ENCODE results near the gene WWC2. TPM values are rescaled to one million over a fixed set of nuclear protein-coding genes. Genes with fewer than 3 reads are reported as not detected.
"Not testable (repeated sequence)": the region's sequence is repeated elsewhere in the genome, so short reads cannot be mapped to it uniquely, and the experiment has no call there.

WWC2 gene
- total and polyA plus RNA-seq, 4 experiments from 2014 or later: 2.3 to 7.6 (median 5.2) TPM

DNA sequence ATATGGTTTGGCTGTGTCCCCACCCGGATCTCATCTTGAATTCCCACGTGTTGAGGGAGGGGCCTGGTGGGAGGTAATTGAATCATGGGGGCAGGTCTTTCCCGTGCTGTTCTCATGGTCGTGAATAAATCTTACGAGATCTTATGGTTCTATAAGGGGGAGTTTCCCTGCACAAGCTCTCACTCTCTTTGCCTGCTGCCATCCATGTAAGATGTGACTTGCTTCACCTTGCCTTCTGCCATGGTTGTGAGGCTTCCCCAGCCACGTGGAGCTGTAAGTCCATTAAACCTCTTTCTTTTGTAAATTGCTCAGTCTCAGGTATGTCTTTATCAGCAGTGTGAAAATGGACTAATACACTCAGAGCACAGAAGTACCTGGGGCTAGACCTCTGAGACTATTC lies 227.3 kb downstream of the WWC2 start:
- intact Hi-C loops (cut with micrococcal nuclease); H3K4me3 ChIP-seq (ENCODE audit: low read length in 2 of 2); H3K27me3 Mint-ChIP-seq; H3K27ac Mint-ChIP-seq; H3K4me1 ChIP-seq (ENCODE audit: insufficient read depth, low read length); POLR2A ChIA-PET (ENCODE audit: partially characterized antibody); H3K36me3 Mint-ChIP-seq; H3K27ac ChIP-seq (ENCODE audit: low read depth, low read length); DNase-seq; CTCF ChIA-PET (ENCODE audit: partially characterized antibody); H3K27me3 ChIP-seq (ENCODE audit: insufficient read depth, low read length); H3K4me3 Mint-ChIP-seq; H3K4me1 Mint-ChIP-seq; H3K36me3 ChIP-seq (ENCODE audit: insufficient read depth, low read length); H3K9me3 ChIP-seq (ENCODE audit: control insufficient read depth in 1 of 2, low read length in 2 of 2): not testable (repeated sequence)
- H3K9me3 Mint-ChIP-seq: peaks cover 0 to 10% (median 0%) of the 10 kb centered on the region in 8 donors

DNA sequence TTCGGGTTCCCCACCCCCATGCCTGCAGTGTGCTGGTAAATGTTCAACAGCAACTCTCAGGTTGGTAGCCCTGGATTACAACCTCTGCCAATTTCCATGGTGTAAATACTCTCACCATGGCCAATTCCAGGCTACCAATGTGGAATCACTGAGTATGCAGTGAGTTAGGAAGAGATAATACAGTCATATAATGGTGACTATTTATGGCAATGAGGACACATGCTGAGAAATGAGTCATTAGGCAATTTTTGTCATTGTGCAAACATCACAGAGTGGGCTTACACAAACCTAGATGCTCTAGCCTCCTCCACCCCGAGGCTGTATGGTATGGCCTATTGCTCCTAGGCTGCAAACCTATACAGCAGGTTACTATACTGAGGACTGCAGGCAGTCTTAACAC lies 227.8 kb downstream of the WWC2 start:
- Histone ChIP-seq H3K4me3 (ENCODE audit: low read length in 2 of 2) (no peak overlapping the region), H3K36me3 (ENCODE audit: insufficient read depth, low read length) (no peaks in the 10 kb centered on the region), H3K4me1 (ENCODE audit: insufficient read depth, low read length) (no peaks in the 10 kb centered on the region), H3K27ac (ENCODE audit: low read depth, low read length) (no peak overlapping the region), H3K9me3 (ENCODE audit: control insufficient read depth in 1 of 2, low read length in 2 of 2) (no peaks in the 10 kb centered on the region), H3K27me3 (ENCODE audit: insufficient read depth, low read length) (no peaks in the 10 kb centered on the region)
- POLR2A ChIA-PET (ENCODE audit: partially characterized antibody): no interaction called here
- peaks cover 0 to 10% (median 0%) of the 10 kb centered on the region in 8 donors for H3K9me3 Mint-ChIP-seq
- no peak overlapping the region for H3K4me3 Mint-ChIP-seq
- peaks cover 0 to 4% (median 1%) of the 10 kb centered on the region in 4 donors for H3K4me1 Mint-ChIP-seq
- peaks cover 2 to 8% of the 10 kb centered on the region in 2 donors for H3K27me3 Mint-ChIP-seq
- no peak overlapping the region for H3K27ac Mint-ChIP-seq
- no peak for DNase-seq
- CTCF ChIA-PET (ENCODE audit: partially characterized antibody): no interaction called here
- intact Hi-C loops (cut with micrococcal nuclease): no loop called here
- peaks cover 0 to 5% of the 10 kb centered on the region in 2 donors for H3K36me3 Mint-ChIP-seq

DNA sequence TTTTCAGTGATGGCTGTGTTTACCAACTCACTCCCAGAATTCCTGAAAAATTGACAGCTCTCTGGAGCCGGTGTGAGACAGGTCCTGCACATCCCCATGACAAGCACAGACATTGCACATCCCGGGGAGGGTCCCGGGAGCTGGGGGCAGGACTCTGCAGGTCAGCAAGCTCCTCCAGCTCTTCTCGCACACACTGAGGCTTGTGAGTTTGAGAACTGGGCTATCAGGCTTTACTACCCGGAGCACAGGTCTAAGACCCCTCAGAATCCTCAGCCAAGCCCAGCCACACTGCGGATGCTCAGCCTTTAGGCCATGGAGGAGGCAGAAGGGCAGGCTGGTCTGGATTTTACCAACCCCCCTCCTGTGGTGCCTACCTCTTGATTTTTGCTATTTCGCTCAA lies 228.8 kb downstream of the WWC2 start:
- no peaks in the 10 kb centered on the region for H3K36me3 ChIP-seq (ENCODE audit: insufficient read depth, low read length)
- no peak overlapping the region for H3K27ac Mint-ChIP-seq
- no peaks in the 10 kb centered on the region for H3K4me1 ChIP-seq (ENCODE audit: insufficient read depth, low read length)
- H3K27ac ChIP-seq (ENCODE audit: low read depth, low read length): no peak overlapping the region
- H3K9me3 Mint-ChIP-seq: peaks cover 0 to 10% (median 0%) of the 10 kb centered on the region in 8 donors
- peaks cover 0 to 3% (median 0%) of the 10 kb centered on the region in 4 donors for H3K4me1 Mint-ChIP-seq
- no peak for DNase-seq
- ChIA-PET POLR2A (ENCODE audit: partially characterized antibody) (no interaction called here), CTCF (ENCODE audit: partially characterized antibody) (interaction anchor here (0.5 kb wide), 1 partner anchor 78 kb away, joined by 3 read pairs; no protein-coding TSS in a partner anchor)
- H3K9me3 ChIP-seq (ENCODE audit: control insufficient read depth in 1 of 2, low read length in 2 of 2): no peaks in the 10 kb centered on the region
- no peak overlapping the region for H3K4me3 Mint-ChIP-seq
- H3K36me3 Mint-ChIP-seq: peaks cover 0 to 5% of the 10 kb centered on the region in 2 donors
- intact Hi-C loops (cut with micrococcal nuclease): no loop called here
- H3K27me3 Mint-ChIP-seq: peaks cover 3 to 11% of the 10 kb centered on the region in 2 donors
- H3K4me3 ChIP-seq (ENCODE audit: low read length in 2 of 2): no peak overlapping the region
- no peaks in the 10 kb centered on the region for H3K27me3 ChIP-seq (ENCODE audit: insufficient read depth, low read length)

DNA sequence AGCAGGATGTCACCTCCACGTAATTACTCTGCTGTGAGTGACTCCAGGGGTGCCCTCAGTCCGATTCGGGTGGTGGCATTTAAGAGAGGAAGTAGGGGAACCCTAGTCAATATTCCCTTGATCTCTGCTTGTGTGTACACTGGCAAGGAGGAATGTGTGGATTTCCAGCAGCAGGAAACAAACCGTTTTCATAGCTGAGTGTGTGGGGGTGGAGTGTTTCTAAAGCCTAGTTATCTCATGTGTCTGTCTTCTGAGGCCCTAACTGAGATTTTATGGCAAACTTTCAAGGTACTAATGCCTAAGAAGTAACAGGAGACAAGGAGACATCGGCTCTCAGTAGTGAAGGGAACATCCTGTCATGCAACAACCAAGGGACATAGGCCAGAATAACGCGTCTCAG lies 229.8 kb downstream of the WWC2 start:
- Mint-ChIP-seq H3K36me3 (peaks cover 0 to 5% of the 10 kb centered on the region in 2 donors), H3K4me3 (no peak overlapping the region), H3K27me3 (peaks cover 4 to 12% of the 10 kb centered on the region in 2 donors), H3K9me3 (peaks cover 0 to 10% (median 0%) of the 10 kb centered on the region in 8 donors), H3K4me1 (peaks cover 0 to 3% (median 0%) of the 10 kb centered on the region in 4 donors), H3K27ac (no peak overlapping the region)
- Histone ChIP-seq H3K36me3 (ENCODE audit: insufficient read depth, low read length) (no peaks in the 10 kb centered on the region), H3K27me3 (ENCODE audit: insufficient read depth, low read length) (no peaks in the 10 kb centered on the region), H3K4me3 (ENCODE audit: low read length in 2 of 2) (no peak overlapping the region), H3K4me1 (ENCODE audit: insufficient read depth, low read length) (no peaks in the 10 kb centered on the region), H3K27ac (ENCODE audit: low read depth, low read length) (no peak overlapping the region), H3K9me3 (ENCODE audit: control insufficient read depth in 1 of 2, low read length in 2 of 2) (no peaks in the 10 kb centered on the region)
- intact Hi-C loops (cut with micrococcal nuclease): no loop called here
- CTCF ChIA-PET (ENCODE audit: partially characterized antibody): no interaction called here
- no peak for DNase-seq
- POLR2A ChIA-PET (ENCODE audit: partially characterized antibody): no interaction called here

DNA sequence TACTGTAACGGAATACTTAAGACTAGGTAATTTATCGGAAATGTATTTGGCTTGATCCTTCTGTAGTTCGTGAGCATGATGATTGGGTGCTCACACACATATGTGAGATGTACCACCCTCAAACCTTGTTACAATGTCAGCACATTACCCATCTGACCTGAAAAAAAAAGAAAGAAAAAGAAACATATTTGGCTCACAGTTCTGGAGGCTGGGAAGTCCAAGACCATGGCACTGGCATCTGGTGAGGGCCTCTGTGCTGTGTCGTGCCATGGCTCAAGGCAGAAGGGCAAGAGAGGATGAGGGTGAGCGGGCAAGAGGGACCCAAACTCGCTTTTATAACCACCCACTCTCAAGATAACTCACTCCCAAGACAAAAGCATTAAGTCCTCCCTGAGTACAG lies 230.2 kb downstream of the WWC2 start:
- Mint-ChIP-seq H3K27me3 (peaks cover 4 to 15% of the 10 kb centered on the region in 2 donors), H3K27ac (no peak overlapping the region), H3K4me1 (peaks cover 0 to 3% (median 0%) of the 10 kb centered on the region in 4 donors), H3K36me3 (peaks cover 0 to 5% of the 10 kb centered on the region in 2 donors), H3K4me3 (no peak overlapping the region), H3K9me3 (peaks cover 0 to 10% (median 0%) of the 10 kb centered on the region in 8 donors)
- DNase-seq: no peak
- H3K27ac ChIP-seq (ENCODE audit: low read depth, low read length): no peak overlapping the region
- H3K4me1 ChIP-seq (ENCODE audit: insufficient read depth, low read length): no peaks in the 10 kb centered on the region
- ChIA-PET CTCF (ENCODE audit: partially characterized antibody) (no interaction called here), POLR2A (ENCODE audit: partially characterized antibody) (no interaction called here)
- no peaks in the 10 kb centered on the region for H3K27me3 ChIP-seq (ENCODE audit: insufficient read depth, low read length)
- no peaks in the 10 kb centered on the region for H3K9me3 ChIP-seq (ENCODE audit: control insufficient read depth in 1 of 2, low read length in 2 of 2)
- H3K36me3 ChIP-seq (ENCODE audit: insufficient read depth, low read length): no peaks in the 10 kb centered on the region
- intact Hi-C loops (cut with micrococcal nuclease): no loop called here
- H3K4me3 ChIP-seq (ENCODE audit: low read length in 2 of 2): no peak overlapping the region

DNA sequence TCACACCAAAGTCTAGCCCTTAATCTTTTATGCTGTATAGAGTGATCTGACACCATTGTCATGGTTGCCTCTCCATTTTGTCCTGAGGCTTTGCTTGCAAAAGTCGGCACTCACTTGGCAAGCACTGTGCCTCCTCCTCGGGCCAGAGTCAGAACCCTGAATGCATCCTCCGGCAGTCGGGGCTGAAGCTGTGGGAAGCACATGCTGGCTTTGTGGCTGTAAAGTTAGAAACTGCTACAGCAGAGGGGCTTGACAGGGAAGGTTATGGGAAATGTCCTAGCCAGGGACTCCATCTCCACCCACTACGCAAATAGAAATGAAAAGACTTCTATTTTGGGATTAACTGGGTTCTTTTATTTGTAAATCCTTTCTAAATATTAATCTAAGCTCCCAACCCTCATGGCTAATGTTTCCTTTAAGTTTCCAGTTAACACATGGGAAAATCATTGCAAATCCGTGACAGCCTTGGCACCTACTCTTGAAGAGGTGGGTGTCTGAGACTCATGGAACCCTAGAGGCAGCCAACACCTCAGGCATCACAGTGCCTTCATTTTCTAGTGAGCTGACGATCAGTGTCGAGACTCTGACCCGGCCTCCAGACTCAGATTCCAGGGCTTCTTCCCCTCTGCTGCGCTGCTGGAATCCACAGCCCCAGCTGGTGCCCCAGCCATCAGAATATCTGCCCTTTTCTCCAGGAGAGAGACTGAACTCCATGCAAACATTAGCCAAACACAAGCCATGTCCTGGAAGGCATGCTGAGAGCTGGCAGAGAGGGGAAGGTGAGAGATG lies 231.1 kb downstream of the WWC2 start:
- Histone ChIP-seq H3K9me3 (ENCODE audit: control insufficient read depth in 1 of 2, low read length in 2 of 2) (no peaks in the 10 kb centered on the region), H3K4me1 (ENCODE audit: insufficient read depth, low read length) (no peaks in the 10 kb centered on the region), H3K36me3 (ENCODE audit: insufficient read depth, low read length) (no peaks in the 10 kb centered on the region), H3K4me3 (ENCODE audit: low read length in 2 of 2) (no peak overlapping the region), H3K27ac (ENCODE audit: low read depth, low read length) (no peak overlapping the region), H3K27me3 (ENCODE audit: insufficient read depth, low read length) (no peaks in the 10 kb centered on the region)
- Mint-ChIP-seq H3K9me3 (peaks cover 0 to 10% (median 0%) of the 10 kb centered on the region in 8 donors), H3K27ac (no peak overlapping the region), H3K4me3 (no peak overlapping the region), H3K27me3 (peaks cover 4 to 15% of the 10 kb centered on the region in 2 donors), H3K36me3 (peaks cover 0 to 5% of the 10 kb centered on the region in 2 donors), H3K4me1 (peaks cover 0 to 3% (median 0%) of the 10 kb centered on the region in 4 donors)
- ChIA-PET CTCF (ENCODE audit: partially characterized antibody) (no interaction called here), POLR2A (ENCODE audit: partially characterized antibody) (no interaction called here)
- no peak for DNase-seq
- intact Hi-C loops (cut with micrococcal nuclease): no loop called here

DNA sequence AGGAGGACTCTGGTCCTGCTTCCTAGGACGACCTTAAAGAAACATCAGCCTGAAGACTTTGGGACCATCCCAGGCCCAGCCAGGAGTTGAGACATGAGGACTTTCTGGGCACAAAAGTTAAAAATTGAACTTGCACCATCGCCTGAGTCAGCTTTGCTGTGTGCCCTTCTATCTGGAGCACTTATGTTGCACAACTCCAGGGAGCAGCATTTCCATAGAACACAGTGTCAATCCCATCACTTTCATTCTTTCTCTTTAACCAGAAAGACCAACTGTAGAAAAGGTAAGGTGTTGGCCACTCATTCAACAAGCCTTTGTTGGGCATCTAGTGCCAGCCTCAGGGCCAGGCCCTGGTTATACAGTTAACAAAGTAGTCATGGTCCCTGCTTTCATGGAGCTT lies 231.8 kb downstream of the WWC2 start:
- intact Hi-C loops (cut with micrococcal nuclease): no loop called here
- H3K27ac ChIP-seq (ENCODE audit: low read depth, low read length): no peak overlapping the region
- Mint-ChIP-seq H3K4me1 (peaks cover 0 to 7% (median 0%) of the 10 kb centered on the region in 4 donors), H3K27me3 (peaks cover 4 to 19% of the 10 kb centered on the region in 2 donors), H3K4me3 (no peak overlapping the region), H3K9me3 (peaks cover 0 to 10% (median 0%) of the 10 kb centered on the region in 8 donors), H3K27ac (no peak overlapping the region), H3K36me3 (peaks cover 0 to 5% of the 10 kb centered on the region in 2 donors)
- POLR2A ChIA-PET (ENCODE audit: partially characterized antibody): no interaction called here
- no peaks in the 10 kb centered on the region for H3K9me3 ChIP-seq (ENCODE audit: control insufficient read depth in 1 of 2, low read length in 2 of 2)
- CTCF ChIA-PET (ENCODE audit: partially characterized antibody): no interaction called here
- H3K36me3 ChIP-seq (ENCODE audit: insufficient read depth, low read length): no peaks in the 10 kb centered on the region
- H3K27me3 ChIP-seq (ENCODE audit: insufficient read depth, low read length): no peaks in the 10 kb centered on the region
- no peaks in the 10 kb centered on the region for H3K4me1 ChIP-seq (ENCODE audit: insufficient read depth, low read length)
- no peak for DNase-seq
- no peak overlapping the region for H3K4me3 ChIP-seq (ENCODE audit: low read length in 2 of 2)

Measured in CD4-positive, alpha-beta memory T cell (primary cell).